Glutamatergic neuron (in vitro differentiated cells): Measurements from ENCODE around the gene TAB2. TPM values are rescaled to one million over a fixed set of nuclear protein-coding genes. Genes with fewer than 3 reads are reported as not detected.

Source experiments
- DNase-seq: peaks from one replicate; pipeline ENCODE4 v3.0.0; 2022
- H3K27ac Mint-ChIP-seq: one replicate; pipeline ENCODE4 v1.8.0; 2020; ENCODE audit warnings: mild to moderate bottlenecking, mixed read lengths, inconsistent platforms; ENCODE audit not compliant: unreplicated experiment
- H3K27me3 Mint-ChIP-seq: one replicate; pipeline ENCODE4 v1.8.0; 2020; ENCODE audit warnings: mild to moderate bottlenecking, moderate library complexity, mixed read lengths, inconsistent platforms; ENCODE audit not compliant: unreplicated experiment
- H3K36me3 Mint-ChIP-seq: one replicate; pipeline ENCODE4 v1.8.0; 2020; ENCODE audit warnings: mild to moderate bottlenecking, mixed read lengths, inconsistent platforms; ENCODE audit not compliant: unreplicated experiment
- H3K4me1 Mint-ChIP-seq: one replicate; pipeline ENCODE4 v1.8.0; 2020; ENCODE audit warnings: mild to moderate bottlenecking, low read depth, mixed read lengths, inconsistent platforms; ENCODE audit not compliant: unreplicated experiment
- H3K4me3 Mint-ChIP-seq: one replicate; pipeline ENCODE4 v1.8.0; 2020; ENCODE audit warnings: mild to moderate bottlenecking, mixed read lengths, inconsistent platforms; ENCODE audit not compliant: unreplicated experiment
- H3K9me3 Mint-ChIP-seq: one replicate; pipeline ENCODE4 v1.8.0; 2020; ENCODE audit warnings: mild to moderate bottlenecking, moderate library complexity, mixed read lengths, inconsistent platforms; ENCODE audit not compliant: unreplicated experiment
- total RNA-seq: library from RNA; stranded (reverse); fragmentation: NEBNext Ultra II Directional; extraction: Animal tissue kit (Norgen Biotek cat#: 25700); gene quantifications from one replicate; pipeline ENCODE4 v1.2.1, GENCODE V29; 2021; ENCODE audit not compliant: unreplicated experiment
- TF ChIP-seq, protein P1 (sequence below): fragments of 200-600 bp; sonication (generic); IDR thresholded peaks from one replicate; pipeline ENCODE4 v1.5.0; 2021; ENCODE audit not compliant: partially characterized antibody, unreplicated experiment

Gene TAB2
- total RNA-seq, 1 donor from 2014 or later: 39.3 TPM

DNA sequence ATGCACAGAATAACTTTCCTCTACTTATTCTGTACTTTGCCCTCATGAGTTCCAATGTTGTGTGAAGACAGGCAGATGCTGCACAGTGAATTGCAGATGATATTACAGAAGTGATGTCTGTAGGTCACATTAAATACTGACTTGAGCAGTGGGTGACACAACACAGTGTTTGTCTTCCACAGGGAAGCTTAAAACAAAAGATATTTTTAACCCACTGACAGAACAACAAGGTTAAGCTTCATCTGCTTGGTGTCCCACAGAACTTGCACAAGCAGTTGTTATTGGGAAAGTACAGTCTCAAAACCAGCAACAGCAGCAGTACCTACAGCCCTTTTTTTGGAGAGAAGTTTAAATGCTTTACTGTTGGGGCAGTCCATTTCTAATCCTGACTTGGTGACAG, 93.0 kb downstream of the TAB2 start:
- Mint-ChIP-seq H3K4me1 (no peaks in the 10 kb centered on the region), H3K4me3 (no peak overlapping the region), H3K27me3 (peaks cover 2% of the 10 kb centered on the region), H3K27ac (no peak overlapping the region), H3K36me3 (peaks cover 8% of the 10 kb centered on the region), H3K9me3 (no peaks in the 10 kb centered on the region)
- TF ChIP-seq, protein P1, sequence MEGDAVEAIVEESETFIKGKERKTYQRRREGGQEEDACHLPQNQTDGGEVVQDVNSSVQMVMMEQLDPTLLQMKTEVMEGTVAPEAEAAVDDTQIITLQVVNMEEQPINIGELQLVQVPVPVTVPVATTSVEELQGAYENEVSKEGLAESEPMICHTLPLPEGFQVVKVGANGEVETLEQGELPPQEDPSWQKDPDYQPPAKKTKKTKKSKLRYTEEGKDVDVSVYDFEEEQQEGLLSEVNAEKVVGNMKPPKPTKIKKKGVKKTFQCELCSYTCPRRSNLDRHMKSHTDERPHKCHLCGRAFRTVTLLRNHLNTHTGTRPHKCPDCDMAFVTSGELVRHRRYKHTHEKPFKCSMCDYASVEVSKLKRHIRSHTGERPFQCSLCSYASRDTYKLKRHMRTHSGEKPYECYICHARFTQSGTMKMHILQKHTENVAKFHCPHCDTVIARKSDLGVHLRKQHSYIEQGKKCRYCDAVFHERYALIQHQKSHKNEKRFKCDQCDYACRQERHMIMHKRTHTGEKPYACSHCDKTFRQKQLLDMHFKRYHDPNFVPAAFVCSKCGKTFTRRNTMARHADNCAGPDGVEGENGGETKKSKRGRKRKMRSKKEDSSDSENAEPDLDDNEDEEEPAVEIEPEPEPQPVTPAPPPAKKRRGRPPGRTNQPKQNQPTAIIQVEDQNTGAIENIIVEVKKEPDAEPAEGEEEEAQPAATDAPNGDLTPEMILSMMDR: no peak
- DNase-seq: no peak

DNA sequence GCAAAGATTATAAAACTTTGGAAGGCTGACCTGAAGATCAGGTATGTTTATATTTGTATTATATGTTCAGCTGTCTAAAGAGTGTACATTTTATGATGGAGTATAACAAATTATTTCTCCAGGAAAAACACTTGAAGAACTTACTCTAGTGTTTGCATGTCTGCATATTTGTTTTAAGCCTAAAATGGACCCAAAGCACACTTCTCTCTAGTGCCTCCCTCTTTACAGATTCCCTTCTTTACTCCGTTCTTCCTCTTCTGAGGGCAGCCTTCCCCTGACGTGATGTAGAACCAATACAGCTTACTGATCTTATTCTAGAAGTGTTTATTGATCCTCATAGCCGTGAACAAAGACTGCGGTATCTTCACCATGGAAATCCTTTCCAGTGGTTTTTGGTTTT, 96.5 kb downstream of the TAB2 start:
- peaks cover 1% of the 10 kb centered on the region for H3K9me3 Mint-ChIP-seq
- no peak for DNase-seq
- peaks cover 8% of the 10 kb centered on the region for H3K36me3 Mint-ChIP-seq
- no peak overlapping the region for H3K4me3 Mint-ChIP-seq
- H3K4me1 Mint-ChIP-seq: no peaks in the 10 kb centered on the region
- H3K27ac Mint-ChIP-seq: no peak overlapping the region
- H3K27me3 Mint-ChIP-seq: peaks cover 2% of the 10 kb centered on the region
- TF ChIP-seq, protein P1: no peak

GRCh38 chr6:149414821-149415220, 97.3 kb downstream of the TAB2 start:
- Mint-ChIP-seq H3K27me3 (peaks cover 2% of the 10 kb centered on the region), H3K36me3 (peaks cover 8% of the 10 kb centered on the region), H3K4me3 (no peak overlapping the region), H3K4me1 (no peaks in the 10 kb centered on the region), H3K9me3 (peaks cover 1% of the 10 kb centered on the region), H3K27ac (no peak overlapping the region)
- no peak for DNase-seq
- TF ChIP-seq, protein P1: no peak

DNA sequence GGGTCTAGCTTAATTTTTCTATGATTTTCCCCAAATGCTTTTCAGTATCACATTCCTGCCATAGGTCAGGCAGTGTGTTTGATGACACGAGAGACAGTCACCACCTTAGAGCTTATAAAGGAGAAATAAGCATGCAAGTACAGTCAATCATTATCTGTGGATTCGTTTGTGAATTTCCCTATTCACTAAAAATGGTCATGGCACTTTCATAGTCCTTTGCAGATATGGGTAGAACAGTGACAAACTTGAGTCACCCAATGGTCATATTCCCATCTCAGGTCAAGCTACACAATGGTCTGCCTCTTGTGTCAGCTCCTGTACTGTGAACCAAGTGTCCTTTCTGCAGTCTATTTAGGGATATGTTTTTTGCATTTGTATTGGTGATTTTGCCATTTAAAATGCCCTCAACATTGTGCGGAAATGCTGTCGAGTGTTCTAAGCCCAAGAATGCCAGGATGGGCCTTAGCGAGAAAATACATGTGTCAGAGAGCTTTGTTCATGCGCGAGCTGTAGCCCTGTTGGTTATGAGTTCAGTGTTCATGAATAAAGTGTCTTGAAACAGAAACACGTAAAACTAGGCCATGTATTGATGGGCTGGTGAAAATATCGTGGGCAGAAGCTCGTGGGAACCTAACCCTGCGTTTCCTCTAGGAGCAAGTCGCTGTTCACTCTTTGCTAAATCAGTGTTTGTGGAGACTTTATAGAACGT, 102.3 kb downstream of the TAB2 start:
- Mint-ChIP-seq H3K4me3 (no peak overlapping the region), H3K27ac (no peak overlapping the region), H3K36me3 (peaks cover 4% of the 10 kb centered on the region), H3K4me1 (peaks cover 5% of the 10 kb centered on the region), H3K27me3 (no peaks in the 10 kb centered on the region), H3K9me3 (peaks cover 1% of the 10 kb centered on the region)
- DNase-seq: no peak
- TF ChIP-seq, protein P1: no peak

GRCh38 chr6:149421132-149421531, 103.6 kb downstream of the TAB2 start:
- Mint-ChIP-seq H3K4me3 (no peak overlapping the region), H3K9me3 (peaks cover 1% of the 10 kb centered on the region), H3K27me3 (peaks cover 3% of the 10 kb centered on the region), H3K27ac (no peak overlapping the region), H3K4me1 (peaks cover 7% of the 10 kb centered on the region), H3K36me3 (no peaks in the 10 kb centered on the region)
- DNase-seq: no peak
- TF ChIP-seq, protein P1: no peak
